Hepatocyte (in vitro differentiated cells): Measurements from ENCODE around the gene C19orf44. TPM values are rescaled to one million over a fixed set of nuclear protein-coding genes. Genes with fewer than 3 reads are reported as not detected.
"Not testable (repeated sequence)": the region's sequence is repeated elsewhere in the genome, so short reads cannot be mapped to it uniquely, and the experiment has no call there.

ENCODE experiments used
- DNase-seq: peaks from one replicate; pipeline ENCODE4 v3.0.0-alpha.2; 2016; ENCODE audit warnings: low spot score
- H2AFZ ChIP-seq: fragments of 200-600 bp; sonication (generic); 2 replicates; pipeline ENCODE4 v1.6.0; 2016; ENCODE audit warnings: antibody characterized with exemption, mild to moderate bottlenecking
- H3K27ac ChIP-seq: fragments of 200-600 bp; sonication (generic); 2 replicates; pipeline ENCODE4 v1.5.1; 2016; ENCODE audit warnings: mild to moderate bottlenecking
- H3K27me3 ChIP-seq: fragments of 200-600 bp; sonication (generic); 2 replicates; pipeline ENCODE4 v1.6.1; 2016
- H3K36me3 ChIP-seq: fragments of 200-600 bp; sonication (generic); replicated peaks from 2 replicates; pipeline ENCODE4 v1.5.1; 2016; ENCODE audit warnings: low read depth; ENCODE audit not compliant: insufficient read depth
- H3K4me1 ChIP-seq: fragments of 200-600 bp; sonication (generic); 2 replicates; pipeline ENCODE4 v1.5.1; 2016; ENCODE audit warnings: mild to moderate bottlenecking, moderate library complexity; ENCODE audit not compliant: insufficient read depth
- H3K4me2 ChIP-seq: fragments of 200-600 bp; sonication (generic); 2 replicates; pipeline ENCODE4 v1.6.0; 2016
- H3K4me3 ChIP-seq: fragments of 200-600 bp; sonication (generic); 2 replicates; pipeline ENCODE4 v1.5.1; 2016; ENCODE audit warnings: mild to moderate bottlenecking
- H3K79me2 ChIP-seq: fragments of 200-600 bp; sonication (generic); 2 replicates; pipeline ENCODE4 v1.6.0; 2017; ENCODE audit warnings: mild to moderate bottlenecking
- H3K9me2 ChIP-seq: fragments of 200-600 bp; sonication (generic); replicated peaks from 2 replicates; pipeline ENCODE4 v1.6.0; 2017; ENCODE audit warnings: mild to moderate bottlenecking; ENCODE audit not compliant: insufficient read depth
- H3K9me3 ChIP-seq: fragments of 200-600 bp; sonication (generic); 2 replicates; pipeline ENCODE4 v1.5.1; 2016; ENCODE audit warnings: low read depth, mild to moderate bottlenecking
- H4K20me1 ChIP-seq: fragments of 200-600 bp; sonication (generic); 2 replicates; pipeline ENCODE4 v1.6.0; 2016; ENCODE audit warnings: mild to moderate bottlenecking; ENCODE audit not compliant: insufficient read depth, poor library complexity, severe bottlenecking
- EZH2 ChIP-seq: fragments of 200-600 bp; sonication (generic); IDR thresholded peaks from 2 replicates; pipeline ENCODE4 v1.6.1; 2016; ENCODE audit warnings: antibody characterized with exemption, mild to moderate bottlenecking, borderline replicate concordance
- EZH2phosphoT487 ChIP-seq: fragments of 200-600 bp; sonication (generic); IDR thresholded peaks from one replicate; pipeline ENCODE4 v1.6.1; 2018; ENCODE audit warnings: antibody characterized with exemption, mild to moderate bottlenecking, low read depth, moderate library complexity; ENCODE audit not compliant: unreplicated experiment, severe bottlenecking
- WGBS: methylation state at CpG from one replicate; pipeline ENCODE4 v1.1.6; 2016; ENCODE audit warnings: low lambda C conversion rate; ENCODE audit errors: missing lambda C conversion rate; 5-methylcytosine and 5-hydroxymethylcytosine counted together
- polyA plus RNA-seq: library from polyadenylated mRNA; unstranded; fragments of >200 nt; fragmentation: Nextera tagmentation; extraction: Ambion mirVana; gene quantifications from 2 replicates; pipeline ENCODE4 v1.2.1, GENCODE V29; 2016
- total RNA-seq: library from RNA; depleted of rRNA; stranded (reverse); fragments of >200 nt; gene quantifications from 2 replicates; pipeline ENCODE4 v1.2.3, GENCODE V29; 2014
- TF ChIP-seq, protein P1 (sequence below): fragments of 200-600 bp; sonication (generic); IDR thresholded peaks from 2 replicates; pipeline ENCODE4 v1.5.1; 2016; ENCODE audit warnings: antibody characterized with exemption, mild to moderate bottlenecking; ENCODE audit not compliant: poor library complexity

Gene C19orf44
- total and polyA plus RNA-seq, 2 experiments from 2014 or later = 2.9 to 3.0 TPM

GRCh38 chr19:16544473-16545231 lies 48.5 kb downstream of the C19orf44 start:
- TF ChIP-seq, protein P1, sequence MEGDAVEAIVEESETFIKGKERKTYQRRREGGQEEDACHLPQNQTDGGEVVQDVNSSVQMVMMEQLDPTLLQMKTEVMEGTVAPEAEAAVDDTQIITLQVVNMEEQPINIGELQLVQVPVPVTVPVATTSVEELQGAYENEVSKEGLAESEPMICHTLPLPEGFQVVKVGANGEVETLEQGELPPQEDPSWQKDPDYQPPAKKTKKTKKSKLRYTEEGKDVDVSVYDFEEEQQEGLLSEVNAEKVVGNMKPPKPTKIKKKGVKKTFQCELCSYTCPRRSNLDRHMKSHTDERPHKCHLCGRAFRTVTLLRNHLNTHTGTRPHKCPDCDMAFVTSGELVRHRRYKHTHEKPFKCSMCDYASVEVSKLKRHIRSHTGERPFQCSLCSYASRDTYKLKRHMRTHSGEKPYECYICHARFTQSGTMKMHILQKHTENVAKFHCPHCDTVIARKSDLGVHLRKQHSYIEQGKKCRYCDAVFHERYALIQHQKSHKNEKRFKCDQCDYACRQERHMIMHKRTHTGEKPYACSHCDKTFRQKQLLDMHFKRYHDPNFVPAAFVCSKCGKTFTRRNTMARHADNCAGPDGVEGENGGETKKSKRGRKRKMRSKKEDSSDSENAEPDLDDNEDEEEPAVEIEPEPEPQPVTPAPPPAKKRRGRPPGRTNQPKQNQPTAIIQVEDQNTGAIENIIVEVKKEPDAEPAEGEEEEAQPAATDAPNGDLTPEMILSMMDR = no peak
- no peak for TF ChIP-seq EZH2phosphoT487
- no peak for TF ChIP-seq EZH2
- Histone ChIP-seq H2AFZ (no peak overlapping the region), H3K4me1 (peaks cover 14% of the 10 kb centered on the region), H3K4me3 (no peak overlapping the region), H3K79me2 (peaks cover 49% of the 10 kb centered on the region), H3K27ac (no peak overlapping the region), H3K36me3 (no peaks in the 10 kb centered on the region), H3K4me2 (no peak overlapping the region), H3K27me3 (no peaks in the 10 kb centered on the region), H3K9me3 (no peaks in the 10 kb centered on the region), H4K20me1 (peaks cover 9% of the 10 kb centered on the region), H3K9me2 (no peaks in the 10 kb centered on the region)
- WGBS = 95% methylated on average over 11 of the region's 11 CpGs
- no peak for DNase-seq

DNA sequence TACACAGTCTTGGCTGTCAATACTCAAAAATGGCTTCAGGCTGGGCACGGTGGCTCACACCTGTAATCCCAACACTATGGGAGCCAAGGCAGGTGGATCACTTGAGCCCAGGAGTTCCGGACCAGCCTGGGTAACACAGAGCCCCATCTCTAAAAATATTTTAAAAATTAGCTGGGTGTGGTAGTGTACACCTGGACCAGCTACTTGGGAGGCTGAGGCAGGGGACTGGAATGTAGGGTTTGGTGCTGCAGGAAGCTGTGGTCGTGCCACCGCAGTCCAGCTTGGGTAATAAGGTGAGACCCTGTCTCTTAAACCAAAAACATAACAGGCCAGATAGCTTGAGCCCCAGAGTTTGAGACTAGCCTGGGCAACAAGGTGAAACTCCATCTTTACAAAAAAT lies 52.8 kb downstream of the C19orf44 start:
- Histone ChIP-seq H4K20me1 (no peaks in the 10 kb centered on the region), H3K4me1 (peaks cover under 1% of the 10 kb centered on the region), H3K27ac (no peak overlapping the region), H3K27me3 (no peaks in the 10 kb centered on the region), H3K4me3 (no peak overlapping the region), H3K36me3 (no peaks in the 10 kb centered on the region), H3K9me2 (no peaks in the 10 kb centered on the region), H3K79me2 (peaks cover 14% of the 10 kb centered on the region), H3K4me2 (no peak overlapping the region), H3K9me3 (no peaks in the 10 kb centered on the region), H2AFZ (no peak overlapping the region)
- TF ChIP-seq EZH2phosphoT487 (no peak), EZH2 (no peak)
- TF ChIP-seq, protein P1 = no peak
- 94% methylated on average over 4 of the region's 4 CpGs for WGBS
- no peak for DNase-seq

GRCh38 chr19:16551902-16552301 lies 55.7 kb downstream of the C19orf44 start:
- H3K36me3 ChIP-seq, H3K79me2 ChIP-seq, H3K4me1 ChIP-seq, H4K20me1 ChIP-seq, H3K9me3 ChIP-seq, H3K4me3 ChIP-seq, DNase-seq, H3K27me3 ChIP-seq, H3K9me2 ChIP-seq, H2AFZ ChIP-seq, H3K27ac ChIP-seq, H3K4me2 ChIP-seq: not testable (repeated sequence)
- WGBS = 98% methylated on average over 6 of the region's 6 CpGs

GRCh38 chr19:16554776-16555175 lies 58.6 kb downstream of the C19orf44 start:
- H3K9me2 ChIP-seq = no peaks in the 10 kb centered on the region
- no peaks in the 10 kb centered on the region for H3K36me3 ChIP-seq
- H3K4me1 ChIP-seq = no peaks in the 10 kb centered on the region
- over 99% methylated on average over 7 of the region's 8 CpGs for WGBS
- no peaks in the 10 kb centered on the region for H4K20me1 ChIP-seq
- no peak overlapping the region for H3K4me2 ChIP-seq
- no peak overlapping the region for H3K27ac ChIP-seq
- no peak for DNase-seq
- H2AFZ ChIP-seq = no peak overlapping the region
- H3K9me3 ChIP-seq = no peaks in the 10 kb centered on the region
- no peak for TF ChIP-seq EZH2
- TF ChIP-seq, protein P1 = no peak
- H3K79me2 ChIP-seq = peaks cover 2% of the 10 kb centered on the region
- H3K4me3 ChIP-seq = no peak overlapping the region
- no peaks in the 10 kb centered on the region for H3K27me3 ChIP-seq
